SK-N-SH treated with all-trans-retinoic acid at 6 μM for 48 hours (cell line): ENCODE results near the gene POLD1.

ENCODE experiments used
- ARNTL ChIP-seq: fragments of 450-650 bp; formaldehyde crosslinking; IDR thresholded peaks from 2 replicates; pipeline ENCODE4 v1.5.0; 2020; ENCODE audit warnings: low read depth, mild to moderate bottlenecking, moderate library complexity, borderline replicate concordance
- CREB5 ChIP-seq: fragments of 250-450 bp; sonication (Bioruptor Pico); IDR thresholded peaks from 2 replicates; pipeline ENCODE4 v1.5.1; 2020; ENCODE audit warnings: low read depth, mild to moderate bottlenecking, moderate library complexity
- CSDC2 ChIP-seq: fragments of 250-450 bp; sonication (Bioruptor Pico); IDR thresholded peaks from 2 replicates; pipeline ENCODE4 v1.5.0; 2020; ENCODE audit warnings: mild to moderate bottlenecking, moderate library complexity
- ESRRG ChIP-seq: fragments of 250-450 bp; sonication (Bioruptor Pico); IDR thresholded peaks from 2 replicates; pipeline ENCODE4 v1.6.1; 2021; ENCODE audit warnings: mild to moderate bottlenecking
- GLIS3 ChIP-seq: fragments of 250-450 bp; sonication (Bioruptor Pico); IDR thresholded peaks from 2 replicates; pipeline ENCODE4 v1.5.0; 2020; ENCODE audit warnings: mild to moderate bottlenecking, moderate library complexity
- PATZ1 ChIP-seq: fragments of 250-450 bp; sonication (Bioruptor Pico); IDR thresholded peaks from 2 replicates; pipeline ENCODE4 v1.8.0; 2020; ENCODE audit warnings: mild to moderate bottlenecking, moderate library complexity, borderline replicate concordance
- RARB ChIP-seq: fragments of 250-450 bp; sonication (Bioruptor Pico); IDR thresholded peaks from 2 replicates; pipeline ENCODE4 v1.8.0; 2021; ENCODE audit warnings: mild to moderate bottlenecking, moderate library complexity
- TSHZ2 ChIP-seq: fragments of 250-450 bp; sonication (Bioruptor Pico); IDR thresholded peaks from 2 replicates; pipeline ENCODE4 v1.5.0; 2020; ENCODE audit warnings: mild to moderate bottlenecking, moderate library complexity
- ZFP3 ChIP-seq: fragments of 250-450 bp; sonication (Bioruptor Pico); IDR thresholded peaks from 2 replicates; pipeline ENCODE4 v1.5.0; 2020; ENCODE audit warnings: mild to moderate bottlenecking, moderate library complexity
- ZFP30 ChIP-seq: fragments of 450-650 bp; formaldehyde crosslinking; IDR thresholded peaks from 2 replicates; pipeline ENCODE4 v1.5.0; 2022; ENCODE audit warnings: mild to moderate bottlenecking, moderate library complexity
- ZNF565 ChIP-seq: fragments of 450-650 bp; formaldehyde crosslinking; conservative IDR thresholded peaks from 2 replicates; pipeline ENCODE4 v1.5.0; 2020; ENCODE audit warnings: low read depth, mild to moderate bottlenecking, moderate library complexity
- ZNF70 ChIP-seq: fragments of 450-650 bp; formaldehyde crosslinking; IDR thresholded peaks from 2 replicates; pipeline ENCODE4 v1.5.0; 2020; ENCODE audit warnings: mild to moderate bottlenecking, moderate library complexity
- ZNF8 ChIP-seq: fragments of 450-650 bp; formaldehyde crosslinking; IDR thresholded peaks from 2 replicates; pipeline ENCODE4 v1.5.0; 2020; ENCODE audit warnings: mild to moderate bottlenecking, moderate library complexity

GRCh38 chr19:50406829-50407228, 22.7 kb downstream of the POLD1 start:
- TF ChIP-seq PATZ1 (CRISPR knock-in tag) (no peak), ZNF565 (no peak), CREB5 (no peak), ZNF8 (CRISPR knock-in tag) (no peak), ZFP3 (CRISPR knock-in tag) (no peak), ZFP30 (CRISPR knock-in tag) (no peak), TSHZ2 (CRISPR knock-in tag) (no peak), ZNF70 (CRISPR knock-in tag) (no peak), ARNTL (CRISPR knock-in tag) (no peak), RARB (CRISPR knock-in tag) (no peak), CSDC2 (CRISPR knock-in tag) (no peak), GLIS3 (CRISPR knock-in tag) (no peak), ESRRG (CRISPR knock-in tag) (no peak)
